Measurements from ENCODE around the gene TNP2. TPM values are rescaled to one million over a fixed set of nuclear protein-coding genes. Genes with fewer than 3 reads are reported as not detected.

The TNP2 gene
- total and polyA plus RNA-seq, 2 donors (not counting 3 experiments of a cell fraction or from before 2014, with no cell fraction given) = not detected

DNA sequence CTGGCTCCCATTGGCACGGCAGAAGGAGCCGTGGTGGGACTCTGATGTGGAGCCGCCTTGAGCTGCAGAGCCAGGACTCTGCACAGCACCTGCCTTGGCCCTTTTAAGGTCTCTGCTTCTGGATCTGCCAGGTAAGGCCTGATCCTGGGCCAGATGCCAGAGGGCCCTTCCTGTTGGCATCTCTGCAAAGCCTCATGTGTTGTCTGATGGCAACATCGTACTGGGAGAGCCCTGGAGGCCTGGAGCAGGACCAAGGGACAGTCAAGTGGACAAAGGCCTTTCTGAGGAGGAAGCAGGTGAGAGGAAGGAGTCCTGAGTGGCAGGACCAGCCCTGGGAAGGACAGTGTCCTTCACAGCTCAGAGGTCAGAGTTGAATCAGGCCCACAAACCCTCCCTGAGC, 39.2 kb downstream of the TNP2 start:
- no TSS peak for BruUV-seq (replicated peaks)
- CTCF ChIA-PET = interaction anchor here (1.5 kb wide), 2 partner anchors 26 to 39 kb away, joined by 4 to 5 read pairs; partner anchors contain the start of gene SOCS1

GRCh38 chr16:11229432-11229831, 39.7 kb downstream of the TNP2 start:
- no peak overlapping the region for H3K27ac ChIP-seq (ENCODE audit: insufficient read depth, low read depth, low read length)
- no peak overlapping the region for H2AFZ ChIP-seq (ENCODE audit: low read depth, low read length)
- TF ChIP-seq FOS (IDR thresholded peaks at IDR 0.05; ENCODE audit: borderline replicate concordance, insufficient read depth, low read length) (no peak), MYC (IDR thresholded peaks at IDR 0.05; ENCODE audit: low read depth, low read length) (no peak), EZH2 (IDR thresholded peaks at IDR 0.05; ENCODE audit: borderline replicate concordance, low read depth, low read length, severe bottlenecking) (no peak), CTCF (IDR thresholded peaks at IDR 0.05; ENCODE audit: extremely low read depth in 1 of 2, insufficient read depth in 1 of 2, low read depth in 1 of 2, low read length in 2 of 2) (no peak), POLR2AphosphoS5 (IDR thresholded peaks at IDR 0.05; ENCODE audit: insufficient read depth, low read depth, low read length) (no peak), MAX (IDR thresholded peaks at IDR 0.05; ENCODE audit: insufficient read depth, insufficient read length) (no peak), GATA2 (IDR thresholded peaks at IDR 0.05; ENCODE audit: insufficient read depth, insufficient read length, low read depth, low read length) (no peak)
- no peaks in the 10 kb centered on the region for H3K27me3 ChIP-seq (ENCODE audit: control insufficient read depth in 2 of 2, insufficient read depth in 2 of 2, low read length in 2 of 2)
- no TSS peak for BruUV-seq (replicated peaks)
- ChIA-PET POLR2A (no interaction called here), CTCF (interaction anchor here (1.5 kb wide), 1 partner anchor 26 kb away, joined by 5 read pairs; the partner anchor contains the start of gene SOCS1)
- dilution Hi-C loops (cut with MboI; ENCODE audit: extremely low pct_ligation_motif_present, low sequenced_read_pairs) = no loop called here
- FAIRE-seq (no peak), DNase-seq (ENCODE audit: low read depth, low spot score) (no peak)
- no peak overlapping the region for H3K4me2 ChIP-seq (ENCODE audit: insufficient read depth, low read length)
- H3K4me3 ChIP-seq (replicated peaks in 1 of 3; ENCODE audit: insufficient read depth in 1 of 3, low read depth in 1 of 3, low read length in 3 of 3) = no peak overlapping the region
- H3K79me2 ChIP-seq (ENCODE audit: control insufficient read depth, insufficient read depth, low read length) = no peaks in the 10 kb centered on the region
- H4K20me1 ChIP-seq (replicated peaks; ENCODE audit: control insufficient read depth, extremely low read depth, insufficient read depth, low read length) = no peaks in the 10 kb centered on the region
- no peaks in the 10 kb centered on the region for H3K9me3 ChIP-seq (replicated peaks; ENCODE audit: control insufficient read depth, insufficient read depth, low read length)
- intact Hi-C loops (cut with micrococcal nuclease) = no loop called here
- H3K9me1 ChIP-seq (replicated peaks; ENCODE audit: control insufficient read depth, extremely low read depth, insufficient read depth, low read length) = no peaks in the 10 kb centered on the region
- no peaks in the 10 kb centered on the region for H3K36me3 ChIP-seq (ENCODE audit: control insufficient read depth in 2 of 2, extremely low read depth in 1 of 2, insufficient read depth in 2 of 2, low read length in 2 of 2)
- H3K9ac ChIP-seq (replicated peaks; ENCODE audit: extremely low read depth, insufficient read depth, low read length) = no peak overlapping the region
- H3K4me1 ChIP-seq (ENCODE audit: control insufficient read depth, extremely low read depth, insufficient read depth, low read length) = no peaks in the 10 kb centered on the region

More for the DNA sequence above, 39.2 kb downstream of the TNP2 start:
- Histone ChIP-seq H3K9me1 (replicated peaks; ENCODE audit: control insufficient read depth, extremely low read depth, insufficient read depth, low read length) (no peaks in the 10 kb centered on the region), H3K79me2 (ENCODE audit: control insufficient read depth, insufficient read depth, low read length) (no peaks in the 10 kb centered on the region), H3K4me1 (ENCODE audit: control insufficient read depth, extremely low read depth, insufficient read depth, low read length) (no peaks in the 10 kb centered on the region), H3K36me3 (ENCODE audit: control insufficient read depth in 2 of 2, extremely low read depth in 1 of 2, insufficient read depth in 2 of 2, low read length in 2 of 2) (no peaks in the 10 kb centered on the region), H2AFZ (ENCODE audit: low read depth, low read length) (no peak overlapping the region), H3K4me3 (replicated peaks in 1 of 3; ENCODE audit: insufficient read depth in 1 of 3, low read depth in 1 of 3, low read length in 3 of 3) (no peak overlapping the region), H3K9ac (replicated peaks; ENCODE audit: extremely low read depth, insufficient read depth, low read length) (no peak overlapping the region), H3K27ac (ENCODE audit: insufficient read depth, low read depth, low read length) (no peak overlapping the region), H3K4me2 (ENCODE audit: insufficient read depth, low read length) (no peak overlapping the region), H3K9me3 (replicated peaks; ENCODE audit: control insufficient read depth, insufficient read depth, low read length) (no peaks in the 10 kb centered on the region), H4K20me1 (replicated peaks; ENCODE audit: control insufficient read depth, extremely low read depth, insufficient read depth, low read length) (no peaks in the 10 kb centered on the region), H3K27me3 (ENCODE audit: control insufficient read depth in 2 of 2, insufficient read depth in 2 of 2, low read length in 2 of 2) (no peaks in the 10 kb centered on the region)
- POLR2A ChIA-PET = no interaction called here
- dilution Hi-C loops (cut with MboI; ENCODE audit: extremely low pct_ligation_motif_present, low sequenced_read_pairs) (no loop called here), intact Hi-C loops (cut with micrococcal nuclease) (no loop called here)
- FAIRE-seq = no peak
- no peak for TF ChIP-seq POLR2A (IDR thresholded peaks at IDR 0.05; ENCODE audit: low read depth, low read length)
- no peak for TF ChIP-seq POLR2AphosphoS5 (IDR thresholded peaks at IDR 0.05; ENCODE audit: insufficient read depth, low read depth, low read length)
- no peak for TF ChIP-seq GATA2 (IDR thresholded peaks at IDR 0.05; ENCODE audit: insufficient read depth, insufficient read length, low read depth, low read length)
- DNase-seq (ENCODE audit: low read depth, low spot score) = no peak
